Placental epithelial cell (primary cell): ENCODE results near the gene AEBP1. TPM values are rescaled to one million over a fixed set of nuclear protein-coding genes. Genes with fewer than 3 reads are reported as not detected.

Experiments used
- small RNA-seq: library from RNA; depleted of rRNA; stranded (forward); fragments of <200 nt; gene quantifications from one replicate; pipeline ENCODE3, GENCODE V24; 2012
- total RNA-seq: library from RNA; depleted of rRNA; stranded (reverse); fragments of >200 nt; gene quantifications from 2 replicates; pipeline ENCODE4 v1.2.3, GENCODE V29; 2012

The AEBP1 gene
- total RNA-seq = 1.4 and 5.5 TPM in 2 replicates

GRCh38 chr7:44103923-44104859 lies at the start of gene AEBP1:
TSS of gene AEBP1 (plus strand) at chr7:44104345. CDS start at chr7:44104666, 321 bp downstream.

GRCh38 chr7:44065431-44066110 lies 38.6 kb upstream of the AEBP1 start, which contains the start of gene PGAM2:
TSS of gene PGAM2 (minus strand) at chr7:44065567. CDS start at chr7:44065529, 38 bp downstream.

GRCh38 chr7:44123190-44124003 lies 19.3 kb downstream of the AEBP1 start, which contains the start of gene POLD2:
TSS of gene POLD2 (minus strand) at chr7:44123548. CDS start at chr7:44122053, 1,495 bp downstream.

GRCh38 chr7:44141221-44141850 lies 37.2 kb downstream of the AEBP1 start, which contains the start of gene MYL7:
TSS of gene MYL7 (minus strand) at chr7:44141332. CDS start at chr7:44141305, 27 bp downstream.

Small RNAs within 50 kb of the gene (small RNA-seq; reads per million reads assigned to genes)
- not detected for gene RNA5SP230

Other genes with a start within 250 kb of the AEBP1 start
- 84.0 and 121 TPM in 2 replicates for gene MRPS24, start 234.8 kb upstream of the AEBP1 start, total RNA-seq
- 18.7 and 24.3 TPM in 2 replicates for gene URGCP, start 197.7 kb upstream of the AEBP1 start, total RNA-seq
- gene UBE2D4, start 177.9 kb upstream of the AEBP1 start, total RNA-seq = 1.6 and 5.4 TPM in 2 replicates
- gene SPDYE1, start 106.4 kb upstream of the AEBP1 start, total RNA-seq = not detected in 2 replicates
- gene DBNL, start 59.6 kb upstream of the AEBP1 start, total RNA-seq = 68.7 and 125 TPM in 2 replicates
- not detected in 2 replicates for gene PGAM2, start 38.8 kb upstream of the AEBP1 start, total RNA-seq
- gene POLM, start 21.8 kb upstream of the AEBP1 start, total RNA-seq = 20.0 and 25.1 TPM in 2 replicates
- 51.4 and 161 TPM in 2 replicates for gene POLD2, start 19.2 kb downstream of the AEBP1 start, total RNA-seq
- gene MYL7, start 37.0 kb downstream of the AEBP1 start, total RNA-seq = 3.6 TPM in 1 of 2 replicates, not detected in the other
- gene GCK, start 85.1 kb downstream of the AEBP1 start, total RNA-seq = under 0.01 and 0.33 TPM in 2 replicates
- gene YKT6, start 96.6 kb downstream of the AEBP1 start, total RNA-seq = 55.7 and 119 TPM in 2 replicates
- gene CAMK2B, start 221.2 kb downstream of the AEBP1 start, total RNA-seq = not detected in 2 replicates